HG03060 (cell line): ENCODE measurements around the gene OBSCN.
A peak's percentile ranks its signal among the peaks of the same experiment; 100 is the strongest.
"Not testable (repeated sequence)": the region's sequence is repeated elsewhere in the genome, so short reads cannot be mapped to it uniquely, and the experiment has no call there.

ENCODE experiments used
- ATAC-seq: cut with Tn5 transposase; IDR thresholded peaks from one replicate; pipeline ENCODE4 v1.9.1; 2021; ENCODE audit warnings: low read depth, moderate number of reproducible peaks; ENCODE audit not compliant: unreplicated experiment

The OBSCN gene

DNA sequence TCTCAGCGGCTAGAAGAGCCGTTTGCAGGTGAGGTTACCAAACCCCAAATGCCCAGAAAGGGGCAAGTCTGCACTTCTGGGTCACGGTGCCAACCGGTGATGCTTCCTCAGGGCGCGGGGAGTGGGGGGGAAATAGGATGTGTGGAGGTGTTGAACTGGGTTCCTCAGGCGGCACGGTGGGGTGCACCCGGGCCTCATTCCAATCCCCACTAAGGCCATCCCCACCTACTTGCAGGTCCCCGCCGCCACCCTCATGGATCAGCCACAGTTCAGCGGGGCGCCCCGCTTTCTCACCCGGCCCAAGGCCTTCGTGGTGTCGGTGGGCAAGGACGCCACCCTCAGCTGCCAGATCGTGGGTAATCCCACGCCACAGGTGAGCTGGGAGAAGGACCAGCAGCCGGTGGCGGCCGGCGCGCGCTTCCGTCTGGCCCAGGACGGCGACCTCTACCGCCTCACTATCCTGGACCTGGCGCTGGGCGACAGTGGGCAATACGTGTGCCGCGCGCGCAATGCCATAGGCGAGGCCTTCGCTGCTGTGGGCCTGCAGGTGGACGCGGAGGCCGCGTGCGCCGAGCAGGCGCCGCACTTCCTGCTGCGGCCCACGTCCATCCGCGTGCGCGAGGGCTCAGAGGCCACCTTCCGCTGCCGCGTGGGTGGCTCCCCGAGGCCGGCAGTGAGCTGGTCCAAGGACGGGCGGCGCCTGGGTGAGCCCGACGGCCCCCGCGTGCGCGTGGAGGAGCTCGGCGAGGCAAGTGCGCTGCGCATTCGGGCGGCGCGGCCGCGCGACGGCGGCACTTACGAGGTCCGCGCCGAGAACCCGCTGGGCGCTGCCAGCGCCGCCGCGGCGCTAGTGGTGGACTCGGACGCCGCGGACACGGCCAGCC lies 3.9 kb downstream of the OBSCN start:
- ATAC-seq = no peak

DNA sequence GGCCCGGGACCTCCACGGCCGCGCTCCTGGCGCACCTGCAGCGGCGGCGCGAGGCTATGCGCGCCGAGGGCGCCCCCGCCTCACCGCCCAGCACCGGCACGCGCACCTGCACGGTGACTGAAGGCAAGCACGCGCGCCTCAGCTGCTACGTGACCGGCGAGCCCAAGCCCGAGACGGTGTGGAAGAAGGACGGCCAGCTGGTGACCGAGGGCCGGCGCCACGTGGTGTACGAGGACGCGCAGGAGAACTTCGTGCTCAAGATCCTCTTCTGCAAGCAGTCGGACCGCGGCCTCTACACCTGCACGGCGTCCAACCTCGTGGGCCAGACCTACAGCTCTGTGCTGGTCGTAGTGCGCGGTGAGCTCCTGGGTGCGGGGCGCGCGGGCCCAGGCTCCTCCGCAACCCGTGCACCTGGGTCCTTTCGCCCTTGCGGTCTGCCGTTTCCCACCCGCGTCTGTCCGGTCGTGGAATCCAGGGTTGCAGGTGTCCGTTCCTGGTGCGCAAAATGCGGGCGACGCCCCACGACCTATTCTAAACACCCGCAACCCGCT lies 4.6 kb downstream of the OBSCN start:
- no peak for ATAC-seq

DNA sequence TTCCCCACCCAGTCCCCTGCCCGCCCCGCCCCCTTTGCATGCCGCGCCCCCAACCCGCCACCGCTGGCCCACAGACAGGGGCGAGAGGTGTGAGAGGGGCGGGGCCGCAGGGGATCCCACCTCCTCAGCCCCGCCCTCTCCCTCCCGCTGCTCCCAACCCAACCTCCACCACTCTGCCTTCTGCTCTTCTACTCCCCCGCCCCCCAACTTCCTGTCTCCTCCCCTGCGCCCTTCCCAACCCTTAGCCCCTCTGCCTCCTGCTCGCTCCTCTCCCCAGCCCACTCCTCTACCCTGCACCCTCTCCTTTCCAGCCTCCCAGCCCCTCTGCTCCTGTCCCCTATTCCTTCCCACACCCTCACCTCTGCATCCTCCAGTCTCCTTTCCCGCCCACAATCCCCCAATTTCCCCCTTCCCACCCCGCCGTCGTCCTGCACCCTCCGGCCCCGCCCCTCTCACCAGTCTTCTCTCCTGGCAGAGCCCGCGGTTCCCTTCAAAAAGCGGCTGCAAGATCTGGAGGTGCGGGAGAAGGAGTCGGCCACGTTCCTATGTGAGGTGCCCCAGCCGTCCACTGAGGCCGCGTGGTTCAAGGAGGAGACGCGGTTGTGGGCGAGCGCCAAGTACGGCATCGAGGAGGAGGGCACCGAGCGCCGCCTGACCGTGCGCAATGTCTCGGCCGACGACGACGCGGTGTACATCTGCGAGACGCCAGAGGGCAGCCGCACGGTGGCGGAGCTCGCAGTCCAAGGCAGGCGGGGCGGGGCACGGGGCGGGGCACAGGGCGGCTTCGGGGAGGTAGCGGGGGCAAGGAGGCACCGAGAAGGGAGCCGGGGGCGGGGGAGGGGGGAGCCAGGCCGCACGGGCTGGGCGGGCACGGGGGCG lies 5.4 kb downstream of the OBSCN start:
- ATAC-seq = peak; percentile 67

DNA sequence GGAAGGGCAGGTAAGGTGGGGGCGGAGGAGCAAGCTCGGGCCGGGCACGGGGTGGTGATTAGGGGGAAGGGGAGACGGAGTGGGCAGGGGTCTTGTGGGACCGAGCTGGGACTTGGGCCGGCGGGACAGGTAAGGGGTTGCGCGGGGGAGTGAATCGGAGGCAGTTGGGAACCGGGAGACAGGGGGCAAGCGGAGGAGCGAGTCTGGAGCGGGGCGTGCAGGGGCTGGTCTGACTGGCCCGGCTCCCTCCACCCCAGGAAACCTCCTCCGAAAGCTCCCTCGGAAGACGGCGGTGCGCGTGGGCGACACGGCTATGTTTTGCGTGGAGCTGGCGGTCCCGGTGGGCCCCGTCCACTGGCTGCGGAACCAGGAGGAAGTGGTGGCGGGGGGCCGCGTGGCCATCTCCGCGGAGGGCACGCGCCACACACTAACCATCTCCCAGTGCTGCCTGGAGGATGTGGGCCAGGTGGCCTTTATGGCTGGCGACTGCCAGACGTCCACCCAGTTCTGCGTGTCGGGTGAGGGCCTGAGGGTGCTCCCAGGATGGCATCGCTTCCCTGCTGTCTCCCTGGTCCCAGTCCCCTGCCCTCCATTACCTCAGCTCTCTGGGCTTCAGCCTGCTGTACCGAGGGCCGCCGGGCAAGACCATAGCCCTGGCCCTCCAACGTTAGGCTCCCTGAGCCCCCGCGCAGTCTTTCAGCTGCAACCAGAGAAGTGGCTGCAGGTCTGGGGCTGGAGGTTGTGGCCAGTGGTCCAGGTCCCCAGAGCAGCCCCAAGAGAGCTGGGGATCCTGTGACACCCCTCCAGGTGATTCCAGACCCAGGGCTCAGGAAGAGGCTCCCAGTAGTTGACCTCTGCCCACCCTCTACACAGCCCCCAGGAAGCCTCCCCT lies 6.3 kb downstream of the OBSCN start:
- ATAC-seq = no peak

DNA sequence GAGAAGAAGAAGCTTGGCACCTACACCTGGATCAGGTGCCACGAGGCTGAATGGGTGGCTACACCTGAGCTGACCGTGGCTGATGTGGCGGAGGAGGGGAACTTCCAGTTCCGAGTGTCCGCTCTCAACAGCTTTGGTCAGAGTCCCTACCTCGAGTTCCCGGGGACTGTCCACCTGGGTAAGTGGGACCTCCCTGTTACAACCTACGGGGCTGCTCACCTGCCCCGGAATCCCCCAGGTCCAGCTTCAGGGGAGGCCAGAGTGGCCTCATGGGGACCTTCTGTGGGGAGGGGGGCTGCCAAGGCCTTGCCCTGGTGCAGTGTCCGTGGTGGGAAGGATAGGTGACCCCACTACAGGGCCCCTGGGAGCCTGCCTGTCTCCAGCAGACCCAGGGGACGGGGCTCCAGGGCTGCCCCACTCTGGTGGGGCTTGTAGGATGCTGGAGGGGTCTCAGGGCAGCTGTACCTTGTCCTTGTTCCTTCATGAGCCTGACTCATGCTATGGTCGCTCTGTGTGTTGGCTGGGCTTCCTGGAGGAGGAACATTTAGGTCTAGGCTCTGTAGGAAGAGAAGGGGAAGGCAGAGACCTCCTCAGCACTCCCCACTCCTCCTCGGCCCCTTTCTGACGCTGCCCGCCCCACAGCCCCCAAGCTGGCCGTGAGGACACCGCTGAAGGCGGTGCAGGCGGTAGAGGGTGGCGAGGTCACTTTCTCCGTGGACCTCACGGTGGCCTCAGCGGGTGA lies 7.2 kb downstream of the OBSCN start:
- ATAC-seq = no peak

DNA sequence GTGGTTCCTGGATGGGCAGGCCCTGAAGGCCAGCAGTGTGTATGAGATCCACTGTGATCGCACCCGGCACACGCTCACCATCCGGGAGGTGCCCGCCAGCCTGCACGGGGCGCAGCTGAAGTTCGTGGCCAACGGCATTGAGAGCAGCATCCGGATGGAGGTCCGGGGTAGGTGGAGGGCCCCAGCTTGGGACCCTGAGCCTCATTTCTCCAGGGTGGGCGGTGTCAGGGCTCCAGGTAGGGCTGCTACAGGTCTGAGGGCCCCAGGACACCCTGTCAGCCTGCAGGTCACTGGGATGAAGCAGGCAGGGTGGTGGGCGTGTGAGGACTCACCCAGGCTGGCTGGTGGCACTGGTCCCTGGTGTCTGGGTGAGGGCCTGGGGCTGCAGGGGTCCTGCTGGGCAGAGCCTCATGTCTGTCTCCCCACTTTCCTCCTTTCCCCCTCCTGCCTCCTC lies 7.8 kb downstream of the OBSCN start:
- no peak for ATAC-seq

DNA sequence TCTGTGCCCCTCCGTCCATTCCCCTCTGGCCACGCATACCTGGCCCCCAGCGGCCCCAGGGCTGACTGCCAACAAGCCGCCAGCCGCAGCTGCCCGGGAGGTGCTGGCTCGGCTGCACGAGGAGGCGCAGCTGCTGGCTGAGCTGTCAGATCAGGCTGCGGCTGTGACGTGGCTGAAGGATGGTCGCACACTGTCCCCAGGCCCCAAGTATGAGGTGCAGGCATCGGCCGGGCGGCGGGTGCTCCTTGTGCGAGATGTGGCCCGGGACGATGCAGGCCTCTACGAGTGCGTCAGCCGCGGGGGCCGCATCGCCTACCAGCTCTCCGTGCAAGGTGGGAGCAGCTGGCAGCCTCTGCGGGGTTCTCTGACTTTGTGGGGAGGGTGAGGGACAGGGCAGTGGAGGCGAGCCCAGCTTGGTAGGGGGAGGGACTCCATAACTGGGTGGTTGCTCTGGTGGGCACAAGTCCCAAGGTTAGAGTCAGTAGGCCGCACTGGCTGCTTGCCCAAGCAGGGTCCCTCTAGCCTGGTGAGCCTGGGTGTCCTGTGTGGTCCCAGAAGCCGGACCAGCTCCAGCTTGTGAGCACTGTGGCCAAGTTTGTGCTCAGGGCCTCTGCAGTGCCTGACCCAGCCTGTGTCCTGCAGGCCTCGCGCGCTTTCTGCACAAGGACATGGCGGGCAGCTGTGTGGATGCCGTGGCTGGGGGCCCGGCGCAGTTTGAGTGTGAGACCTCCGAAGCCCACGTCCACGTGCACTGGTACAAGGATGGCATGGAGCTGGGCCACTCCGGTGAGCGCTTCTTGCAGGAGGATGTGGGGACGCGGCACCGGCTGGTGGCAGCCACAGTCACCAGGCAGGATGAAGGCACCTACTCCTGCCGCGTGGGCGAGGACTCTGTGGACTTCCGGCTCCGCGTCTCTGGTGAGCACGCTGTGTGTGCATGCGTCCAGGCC lies 8.8 kb downstream of the OBSCN start:
- ATAC-seq = no peak

DNA sequence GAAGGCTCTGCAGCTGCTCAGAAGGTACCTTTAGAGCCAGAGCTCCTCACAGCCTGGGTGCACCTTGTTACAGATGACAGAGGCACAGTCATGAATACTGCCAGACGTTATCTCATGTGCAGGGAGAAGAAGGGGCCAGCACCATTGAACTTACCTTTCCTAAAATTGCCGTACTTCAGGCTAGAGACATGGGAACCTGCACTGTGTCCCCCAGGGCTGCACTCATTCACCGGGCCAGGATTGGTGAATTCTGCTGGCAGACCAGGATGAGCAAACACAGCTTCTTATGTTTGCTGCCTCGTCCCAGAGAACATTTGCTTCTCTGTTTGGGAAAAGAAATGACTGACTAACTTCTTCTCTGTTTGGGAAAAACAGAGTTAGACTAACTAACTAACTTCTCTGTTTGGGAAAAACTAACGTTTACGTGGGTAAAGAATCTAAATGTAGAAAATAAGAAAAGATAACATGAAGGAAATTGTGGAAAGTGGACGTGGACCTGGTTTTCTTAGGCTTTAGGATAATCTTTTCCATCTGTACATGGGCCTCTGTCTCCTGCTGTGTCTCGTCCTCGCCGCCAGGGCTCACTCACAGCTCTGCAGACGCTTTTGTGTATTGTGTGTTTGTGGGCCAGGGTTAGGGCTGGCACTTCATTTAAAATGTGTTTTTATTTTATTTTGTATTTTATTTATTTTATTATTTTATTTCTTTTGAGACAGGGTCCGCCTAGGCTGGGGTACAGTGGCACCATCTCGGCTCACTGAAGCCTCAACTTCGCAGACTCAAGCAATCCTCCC lies 9.9 kb downstream of the OBSCN start:
- ATAC-seq = no peak

DNA sequence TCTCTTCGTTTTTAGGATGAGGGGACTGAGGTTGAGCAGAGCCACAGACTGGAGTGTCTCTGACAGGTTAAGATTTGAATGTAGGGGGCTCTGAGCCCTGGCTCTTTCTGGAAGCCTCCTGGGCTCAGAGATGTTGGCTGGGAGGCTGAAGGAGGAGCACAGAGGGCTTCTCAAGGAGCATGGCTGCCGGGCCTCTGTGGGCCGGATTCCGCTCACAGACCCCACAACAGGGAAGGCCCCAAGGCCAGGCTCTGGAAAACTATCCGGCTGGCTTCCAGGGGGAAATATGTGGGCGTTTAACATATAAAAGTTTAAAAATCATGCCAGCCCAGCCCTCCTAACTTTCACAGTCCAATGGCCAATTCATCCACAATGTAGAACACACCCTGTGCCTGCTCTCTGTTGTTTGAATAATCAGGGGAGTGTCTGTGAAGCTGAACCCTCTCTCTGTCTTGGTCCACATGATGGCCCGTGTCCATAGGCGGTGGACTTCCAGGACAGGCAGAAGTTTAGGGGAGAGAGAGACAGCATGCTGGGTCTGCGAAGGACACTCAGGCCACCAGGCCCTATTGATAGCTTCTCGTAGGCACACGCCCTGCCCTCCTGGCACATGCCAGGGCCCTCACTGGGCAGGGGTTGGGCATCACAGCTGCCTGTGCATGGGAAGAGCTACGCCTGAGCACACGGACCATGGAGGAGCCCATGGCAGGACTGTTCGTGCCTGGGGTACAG lies 10.8 kb downstream of the OBSCN start:
- no peak for ATAC-seq

DNA sequence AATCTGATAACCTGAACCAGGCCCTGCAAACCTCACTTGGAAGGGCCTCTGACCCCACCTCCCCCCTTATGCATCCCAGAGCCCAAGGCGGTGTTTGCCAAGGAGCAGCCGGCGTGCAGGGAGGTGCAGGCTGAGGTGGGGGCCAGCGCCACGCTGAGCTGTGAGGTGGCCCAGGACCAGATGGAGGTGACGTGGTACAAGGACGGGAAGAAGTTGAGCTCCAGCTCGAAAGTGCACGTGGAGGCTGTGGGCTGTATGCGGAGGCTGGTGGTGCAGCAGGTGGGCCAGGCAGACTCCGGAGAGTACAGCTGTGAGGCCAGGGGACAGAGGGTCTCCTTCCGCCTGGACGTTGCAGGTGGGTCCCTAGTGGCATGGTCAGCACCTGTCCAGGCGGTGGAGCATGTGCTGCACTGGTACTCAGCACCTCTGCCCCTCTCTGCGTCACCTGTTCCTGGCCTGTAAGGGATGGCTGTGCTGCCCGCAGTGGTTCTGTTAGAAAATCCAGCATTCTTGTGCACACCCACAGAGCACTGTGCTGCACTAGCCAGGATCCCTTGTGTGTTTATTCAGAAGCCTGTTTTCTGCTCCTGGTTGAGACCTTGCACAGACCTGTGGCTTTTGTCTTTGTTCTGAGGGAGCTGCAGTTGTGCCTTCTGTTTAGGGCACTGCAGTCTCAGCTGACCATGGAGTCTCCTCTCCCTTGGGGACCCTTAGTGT lies 11.6 kb downstream of the OBSCN start:
- ATAC-seq = no peak

DNA sequence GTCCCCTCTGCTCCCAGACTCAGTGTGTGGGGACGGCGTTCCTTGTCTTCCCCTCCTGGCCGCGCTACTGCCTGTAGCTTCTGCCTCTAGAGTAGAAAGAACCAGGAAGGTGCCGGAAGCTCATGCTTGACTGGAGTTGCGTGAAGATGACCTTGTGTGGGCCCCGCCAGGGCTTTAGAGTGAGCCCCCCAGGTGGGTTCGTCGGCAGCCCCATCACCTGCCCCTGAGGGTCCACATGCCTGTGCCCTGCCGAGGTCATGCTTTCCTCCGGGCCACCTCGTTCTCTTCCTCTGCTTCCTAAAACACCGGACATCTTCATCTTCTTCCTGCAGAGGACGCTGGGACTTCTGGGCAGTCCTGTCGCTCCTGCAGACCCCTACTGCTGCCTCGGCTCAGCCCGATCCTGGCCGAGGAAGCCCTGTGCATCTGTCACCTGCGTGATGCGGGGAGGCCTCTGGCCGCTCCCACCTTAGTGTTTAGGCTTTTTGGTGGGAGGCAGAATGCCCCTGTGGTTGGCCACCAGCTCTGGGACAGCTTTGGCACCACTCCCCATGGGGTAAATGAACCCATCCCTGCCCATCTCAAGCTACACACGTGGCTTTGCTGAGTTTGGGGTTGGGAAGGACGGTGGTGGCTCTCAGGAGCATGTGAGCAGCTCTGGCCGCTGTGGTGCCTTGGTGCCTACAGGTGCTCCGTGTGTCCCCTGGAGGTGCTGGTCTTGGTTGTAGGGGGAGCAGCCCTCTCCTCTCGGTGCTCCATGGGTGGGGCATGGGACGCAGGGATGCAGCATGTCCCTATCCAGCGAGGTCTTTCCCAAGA lies 12.3 kb downstream of the OBSCN start:
- no peak for ATAC-seq

DNA sequence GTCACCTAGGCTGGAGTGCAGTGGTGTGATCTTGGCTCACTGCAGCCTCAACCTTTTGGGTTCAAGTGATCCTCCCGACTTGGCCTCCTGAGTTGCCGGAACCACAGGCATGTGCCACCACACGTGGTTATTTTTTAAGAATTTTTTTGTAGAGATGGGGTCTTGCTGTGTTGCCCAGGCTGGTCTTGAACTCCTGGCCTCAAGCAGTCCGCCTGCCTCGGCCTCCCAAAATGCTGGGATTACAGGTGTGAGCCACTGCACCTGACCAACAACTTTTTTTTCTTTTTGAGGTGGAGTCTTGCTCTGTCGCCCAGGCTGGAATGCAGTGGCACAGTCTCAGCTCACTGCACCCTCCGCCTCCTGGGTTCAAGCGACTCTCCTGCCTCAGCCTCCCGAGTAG lies 13.3 kb downstream of the OBSCN start:
- not testable (repeated sequence) for ATAC-seq

DNA sequence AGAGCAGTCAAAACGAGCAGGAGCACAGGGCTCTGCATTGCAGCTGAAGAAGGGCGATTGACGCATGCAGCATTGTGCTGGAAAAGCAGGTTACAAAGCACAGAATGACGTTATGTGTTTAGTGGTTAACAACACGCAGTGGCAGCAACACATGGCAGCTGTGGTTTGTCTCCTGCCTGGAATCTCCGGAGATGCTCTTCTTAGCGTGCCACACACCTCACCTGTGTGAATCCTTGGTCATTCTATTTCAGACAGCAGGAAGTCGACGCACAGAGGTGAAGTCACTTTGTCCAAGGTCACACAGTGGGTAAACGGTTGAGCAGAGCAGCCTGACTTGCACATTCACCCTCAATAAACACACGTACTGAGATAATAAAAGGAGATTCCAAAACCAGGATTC lies 14.7 kb downstream of the OBSCN start:
- ATAC-seq = no peak

DNA sequence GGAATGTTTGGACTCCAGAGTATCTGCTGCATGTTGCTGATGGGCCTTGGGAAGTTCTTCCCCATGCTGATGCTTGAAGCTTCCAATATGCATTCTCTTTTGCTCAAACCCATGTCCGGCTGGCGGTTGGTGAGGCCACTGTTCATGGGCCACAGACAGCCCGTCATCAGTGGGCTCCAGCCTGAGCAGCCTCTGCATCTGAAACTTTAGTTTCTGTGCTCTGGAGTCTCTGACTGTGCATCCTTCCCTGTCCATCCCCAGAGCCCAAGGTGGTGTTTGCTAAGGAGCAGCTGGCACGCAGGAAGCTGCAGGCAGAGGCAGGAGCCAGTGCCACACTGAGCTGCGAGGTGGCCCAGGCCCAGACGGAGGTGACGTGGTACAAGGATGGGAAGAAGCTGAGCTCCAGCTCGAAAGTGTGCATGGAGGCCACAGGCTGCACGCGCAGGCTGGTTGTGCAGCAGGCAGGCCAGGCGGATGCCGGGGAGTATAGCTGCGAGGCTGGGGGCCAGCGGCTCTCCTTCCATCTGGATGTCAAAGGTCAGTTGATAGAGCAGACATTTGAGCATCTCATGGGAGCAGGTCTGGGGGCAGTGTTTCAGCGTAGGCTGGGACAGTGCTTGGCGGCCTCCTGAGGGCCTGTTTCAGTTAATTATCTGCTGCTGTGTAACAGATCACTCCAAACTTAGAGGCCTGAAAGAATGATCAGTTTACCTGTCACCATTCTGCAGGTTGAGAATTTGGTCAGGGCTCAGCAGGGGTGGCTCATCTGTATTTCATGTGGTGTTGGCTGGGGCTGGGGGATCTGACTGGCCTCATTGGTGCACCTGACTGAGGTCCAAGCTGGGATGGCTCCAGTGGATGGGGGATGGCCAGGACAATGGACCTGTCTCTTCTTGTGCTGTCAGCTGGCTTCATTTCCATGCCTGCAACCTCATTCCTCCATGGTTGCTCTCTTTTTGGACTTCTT lies 16.6 kb downstream of the OBSCN start:
- no peak for ATAC-seq
